GM13976 (cell line): ENCODE measurements around the gene KRT7.

Experiments used
- DNase-seq: peaks from one replicate; pipeline ENCODE4 v3.0.0; 2012; ENCODE audit warnings: low spot score
- CTCF ChIP-seq: IDR thresholded peaks from 2 replicates; pipeline ENCODE4 v1.5.1; 2012; ENCODE audit warnings: borderline replicate concordance, mild to moderate bottlenecking; ENCODE audit not compliant: insufficient read depth; ENCODE audit errors: extremely low read depth, missing control alignments, control extremely low read depth
- in situ Hi-C: fragments of 300-500 bp; cut with MboI; formaldehyde crosslinking; loops from one replicate; pipeline ENCODE4 v1.12.0; 2022; ENCODE audit warnings: low sequenced_read_pairs, mixed read lengths, inconsistent platforms; ENCODE audit not compliant: unreplicated experiment

KRT7 gene

DNA sequence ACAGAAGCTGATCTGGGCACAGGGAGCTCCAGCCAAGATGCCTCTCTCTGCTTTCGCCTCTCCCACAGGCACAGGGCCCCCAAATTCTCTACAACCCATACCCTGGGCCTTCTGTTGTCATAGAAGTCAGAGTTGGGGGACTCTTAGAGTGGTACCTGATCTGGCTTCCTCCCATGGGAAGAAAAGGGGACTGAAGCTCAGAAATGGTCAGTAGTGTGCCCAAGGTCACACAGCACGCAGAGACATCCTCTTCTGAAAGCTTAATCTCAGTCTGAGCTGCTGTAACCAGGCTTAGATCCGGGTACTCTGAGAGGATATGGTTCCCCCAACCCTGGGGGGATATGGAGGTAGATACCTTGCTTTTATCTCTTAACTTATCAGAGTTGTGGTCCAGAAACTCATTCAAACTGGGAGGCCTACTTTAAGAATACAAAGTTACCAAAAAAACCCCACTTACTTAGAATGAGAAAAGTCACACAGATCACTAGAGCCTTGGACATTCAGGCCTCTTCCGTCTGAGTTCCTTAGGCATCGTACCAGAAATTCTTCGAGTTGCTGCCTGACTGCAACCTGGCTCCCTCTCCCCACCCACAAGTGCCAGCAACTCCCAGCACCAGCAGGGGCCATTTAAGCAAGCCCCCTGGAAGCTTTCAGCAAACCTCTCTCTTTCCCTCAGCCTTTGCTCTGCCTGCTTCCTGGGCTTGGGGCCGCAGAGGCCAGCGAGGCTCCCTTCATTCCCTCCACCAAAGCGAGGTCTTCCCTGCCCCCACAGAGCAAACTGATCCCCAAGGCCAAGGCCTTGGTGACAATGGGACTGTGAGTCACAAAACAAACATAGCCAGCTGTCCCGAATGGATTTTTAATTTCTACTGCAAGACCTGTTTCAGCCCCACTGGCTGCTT is 13.9 kb downstream of the KRT7 start:
- DNase-seq = no peak
- in situ Hi-C loops = no loop called here
- TF ChIP-seq CTCF = no peak

GRCh38 chr12:52247622-52248540 is 14.8 kb downstream of the KRT7 start:
- peak; percentile 13 for DNase-seq
- in situ Hi-C loops = no loop called here
- no peak for TF ChIP-seq CTCF

DNA sequence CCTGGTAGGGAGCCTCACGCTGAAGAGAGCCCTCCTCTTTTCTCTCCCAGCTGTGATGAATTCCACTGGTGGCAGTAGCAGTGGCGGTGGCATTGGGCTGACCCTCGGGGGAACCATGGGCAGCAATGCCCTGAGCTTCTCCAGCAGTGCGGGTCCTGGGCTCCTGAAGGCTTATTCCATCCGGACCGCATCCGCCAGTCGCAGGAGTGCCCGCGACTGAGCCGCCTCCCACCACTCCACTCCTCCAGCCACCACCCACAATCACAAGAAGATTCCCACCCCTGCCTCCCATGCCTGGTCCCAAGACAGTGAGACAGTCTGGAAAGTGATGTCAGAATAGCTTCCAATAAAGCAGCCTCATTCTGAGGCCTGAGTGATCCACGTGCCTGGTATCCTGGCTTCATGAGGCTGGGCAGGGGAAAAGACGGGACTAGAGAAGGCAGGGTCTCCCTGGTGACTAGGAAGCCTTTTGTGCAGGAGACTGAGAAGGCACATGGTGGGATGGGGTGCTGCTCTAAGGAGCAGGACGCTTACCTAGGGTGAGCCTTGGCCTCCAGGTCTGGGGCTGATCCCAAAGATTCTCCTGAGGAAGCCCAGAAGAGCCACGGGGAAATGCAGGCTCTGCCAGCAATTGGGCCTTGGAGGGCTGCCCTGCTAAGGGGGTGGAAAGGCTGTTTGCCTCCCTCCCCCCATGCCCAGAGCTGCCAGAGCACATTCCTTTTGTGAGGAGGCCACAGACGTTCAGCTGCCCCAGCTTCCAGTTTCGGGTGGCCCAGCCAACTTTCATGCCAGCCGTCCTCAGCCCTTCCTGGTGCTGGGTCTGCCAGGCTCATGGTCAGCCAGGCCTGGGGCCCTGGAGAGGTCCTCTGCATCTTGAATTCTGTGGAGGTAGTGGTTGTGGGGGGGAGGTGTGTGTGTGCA is 15.8 kb downstream of the KRT7 start:
- peak; percentile 17 for DNase-seq
- in situ Hi-C loops = no loop called here
- TF ChIP-seq CTCF = no peak

GRCh38 chr12:52249511-52250047 is 16.5 kb downstream of the KRT7 start:
- DNase-seq = no peak
- TF ChIP-seq CTCF = no peak
- in situ Hi-C loops = no loop called here

GRCh38 chr12:52250048-52250990 is 17.3 kb downstream of the KRT7 start:
- no peak for TF ChIP-seq CTCF
- no peak for DNase-seq
- in situ Hi-C loops = no loop called here
